Fibroblast of peridontal ligament (primary cell): Measurements from ENCODE around the gene PAM.

ENCODE experiments used
- DNase-seq: peaks from one replicate; pipeline ENCODE4 v3.0.0-alpha.2; 2010; ENCODE audit errors: extremely low read depth

PAM gene

DNA sequence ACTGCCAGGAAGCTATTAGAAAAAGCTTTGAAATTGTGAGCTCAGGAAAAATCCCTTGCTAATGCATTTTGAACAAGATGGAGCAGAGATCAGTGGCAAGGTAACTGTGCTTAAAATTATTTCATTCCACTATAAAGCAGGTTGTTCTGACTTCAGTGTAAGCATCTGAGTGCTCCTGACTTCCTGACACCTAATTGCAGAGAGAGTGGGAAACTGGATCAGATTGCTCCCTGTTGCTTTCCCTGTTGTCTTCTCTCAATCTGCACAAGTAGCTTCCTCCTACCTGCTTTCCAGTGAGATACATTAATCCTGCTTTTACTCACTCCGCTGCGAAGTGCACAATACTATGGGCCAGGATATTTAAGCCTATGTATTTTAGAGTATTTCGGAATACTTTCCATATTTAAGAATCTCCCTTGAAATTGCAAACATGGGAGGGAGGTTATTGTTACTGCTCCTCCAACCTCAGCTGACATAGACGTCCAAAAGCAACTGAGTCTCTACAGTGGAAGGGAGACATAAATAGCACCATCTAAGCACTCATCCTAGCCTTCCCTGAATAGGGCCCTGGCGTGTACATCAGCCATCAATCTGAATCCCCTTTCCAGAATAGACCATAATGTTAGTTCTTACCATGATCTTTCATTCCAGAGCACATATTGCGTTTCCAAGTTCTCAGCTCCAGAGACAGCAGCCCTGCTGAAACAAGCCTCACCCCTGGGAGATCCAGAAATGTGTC is 178.8 kb downstream of the PAM start:
- no peak for DNase-seq

GRCh38 chr5:102937894-102938293 is 182.8 kb downstream of the PAM start:
- DNase-seq: no peak

DNA sequence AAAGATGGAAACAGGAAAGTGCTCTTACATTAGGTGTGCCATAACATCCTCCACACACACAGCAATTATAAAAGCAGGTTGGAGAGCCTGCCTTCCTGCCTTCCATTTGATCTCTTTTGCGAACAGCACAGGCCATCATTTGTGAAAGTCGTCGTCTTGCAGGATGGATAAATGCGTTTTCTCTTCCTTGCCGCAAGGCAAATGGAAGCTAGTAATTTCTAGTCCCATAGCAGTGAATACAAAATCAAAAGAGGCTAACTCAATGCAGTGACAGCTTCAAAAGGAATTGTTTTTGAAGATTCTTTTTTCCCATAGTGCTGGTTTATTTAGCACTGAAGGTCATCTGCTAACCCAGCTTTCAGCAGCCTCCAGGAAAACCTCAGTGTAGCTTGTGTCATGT is 186.0 kb downstream of the PAM start:
- no peak for DNase-seq

DNA sequence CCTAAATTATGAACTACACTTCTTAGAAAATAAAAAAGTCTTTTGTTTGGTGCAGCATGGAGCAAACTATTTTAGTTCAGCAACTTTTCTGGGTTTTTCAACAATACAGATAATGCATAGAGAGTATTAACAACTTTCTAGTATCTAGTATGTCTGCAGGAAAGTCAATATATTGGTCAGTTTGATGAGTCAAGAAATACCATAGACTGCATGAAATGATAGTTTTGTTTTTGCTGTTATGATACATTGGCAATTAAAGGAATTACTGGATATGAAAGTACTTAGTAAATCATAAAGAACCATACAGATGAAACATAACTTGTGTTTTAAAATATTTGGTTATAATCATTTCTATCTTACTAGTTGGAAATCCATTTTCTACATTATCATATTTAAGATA is 191.3 kb downstream of the PAM start:
- DNase-seq: no peak

DNA sequence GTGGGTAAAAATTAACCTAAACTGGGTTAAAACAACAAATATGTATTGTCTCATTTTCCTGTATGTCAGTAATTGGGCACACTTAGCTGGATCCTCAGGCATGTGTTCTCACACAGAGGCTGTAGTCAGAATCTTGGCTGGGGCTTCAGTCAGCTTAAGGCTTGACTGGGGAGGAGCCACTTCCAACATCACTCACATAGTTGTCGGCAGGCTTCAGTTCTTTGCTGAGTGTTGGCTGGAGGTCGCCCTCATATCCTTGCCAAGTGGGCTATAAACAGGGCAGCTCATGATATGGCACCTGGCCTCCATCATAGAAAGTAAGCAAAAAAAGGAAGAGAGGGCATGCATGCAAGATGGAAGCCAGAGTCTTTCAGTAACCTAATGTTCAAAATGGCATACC is 191.9 kb downstream of the PAM start:
- DNase-seq: no peak

DNA sequence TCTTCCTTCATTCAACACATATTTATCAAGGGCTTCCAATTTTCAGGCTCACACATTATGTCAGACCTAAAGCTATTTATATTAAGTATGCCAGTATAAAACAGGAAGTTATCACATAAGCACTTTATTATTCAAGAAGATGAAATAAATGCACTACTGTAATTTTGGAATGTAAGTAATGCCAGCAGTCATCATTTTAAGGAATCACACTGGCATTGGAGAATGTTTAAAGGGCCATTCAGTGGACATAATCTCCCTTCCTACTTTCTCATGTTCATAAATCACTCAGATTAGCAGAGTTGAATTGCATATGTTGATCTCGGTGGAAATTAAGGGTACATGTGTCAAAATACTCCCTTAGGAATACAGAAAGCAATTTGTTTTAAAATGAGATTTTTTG is 200.4 kb downstream of the PAM start:
- DNase-seq: peak; percentile 2

- no peak for DNase-seq
Measured at GRCh38 chr5:102956599-102956998, 201.5 kb downstream of the PAM start.

- DNase-seq: no peak
Measured at GRCh38 chr5:102957141-102957540, 202.0 kb downstream of the PAM start.

DNA sequence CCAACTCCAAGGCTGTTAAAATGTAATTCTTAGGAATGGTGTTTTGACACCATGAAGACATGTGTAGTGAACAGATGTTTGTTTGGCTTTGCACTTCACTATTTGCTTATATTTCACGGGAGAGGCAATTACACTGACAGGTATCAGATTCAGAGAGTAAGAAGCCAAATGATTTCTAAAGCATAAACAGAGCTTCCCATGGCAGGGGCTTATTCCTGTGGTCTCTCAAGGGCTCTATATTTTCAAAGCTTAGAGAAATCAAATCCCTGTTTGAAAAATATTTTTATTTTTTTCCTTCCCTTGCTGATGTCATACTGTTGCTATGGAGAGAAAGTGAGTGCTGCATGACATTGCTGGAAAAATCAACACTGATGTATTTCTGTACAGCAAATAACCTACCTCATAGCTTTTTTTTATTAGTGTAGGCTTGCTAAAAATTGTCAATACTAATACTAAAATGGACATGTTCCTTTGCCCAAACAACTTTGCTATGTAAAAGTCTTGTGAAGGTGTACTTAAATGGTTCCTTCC is 203.4 kb downstream of the PAM start:
- DNase-seq: peak; percentile 70

- peak; percentile 96 for DNase-seq
Measured at GRCh38 chr5:102959055-102959454, 203.9 kb downstream of the PAM start.

DNA sequence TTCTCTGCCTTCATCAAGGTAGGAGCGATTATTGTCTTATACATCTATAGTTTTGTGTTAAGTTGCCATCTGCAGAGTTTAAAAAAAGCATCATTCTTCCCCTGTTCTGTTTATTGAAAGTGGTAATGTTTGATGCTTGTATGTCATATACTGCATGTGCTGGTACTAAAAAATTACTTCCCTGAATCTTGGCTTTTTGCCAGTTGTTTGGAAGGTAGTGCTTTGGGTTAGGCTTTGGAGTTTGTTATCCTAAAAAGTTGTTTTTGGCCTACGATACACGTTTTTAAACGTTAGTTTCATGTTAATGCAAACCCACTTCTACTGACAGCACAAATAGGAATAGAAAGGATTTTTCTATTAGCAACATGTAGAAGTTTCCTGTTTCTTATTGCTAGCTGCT is 206.6 kb downstream of the PAM start:
- DNase-seq: no peak

DNA sequence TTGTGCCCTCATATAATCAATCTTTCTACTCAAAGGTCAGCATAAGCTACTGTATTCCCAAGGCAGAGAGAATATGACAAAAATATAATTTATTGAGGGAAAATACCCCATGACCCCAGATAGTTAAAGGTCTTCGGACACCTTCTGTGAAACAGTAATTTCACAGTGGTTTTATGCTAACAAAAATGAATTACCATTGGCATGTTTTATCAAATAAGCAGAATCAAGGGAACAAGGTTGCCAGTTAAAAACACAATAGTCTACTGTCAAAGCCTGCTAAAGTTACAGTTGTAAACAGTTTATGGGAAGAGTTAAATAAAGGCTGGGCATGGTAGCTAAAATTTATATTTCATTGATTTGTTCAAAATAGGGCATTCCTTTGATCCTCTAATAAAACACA is 210.5 kb downstream of the PAM start:
- DNase-seq: no peak

GRCh38 chr5:102969641-102970040 is 214.5 kb downstream of the PAM start:
- no peak for DNase-seq

GRCh38 chr5:102971676-102972293 is 216.7 kb downstream of the PAM start:
- peak; percentile 78 for DNase-seq

DNA sequence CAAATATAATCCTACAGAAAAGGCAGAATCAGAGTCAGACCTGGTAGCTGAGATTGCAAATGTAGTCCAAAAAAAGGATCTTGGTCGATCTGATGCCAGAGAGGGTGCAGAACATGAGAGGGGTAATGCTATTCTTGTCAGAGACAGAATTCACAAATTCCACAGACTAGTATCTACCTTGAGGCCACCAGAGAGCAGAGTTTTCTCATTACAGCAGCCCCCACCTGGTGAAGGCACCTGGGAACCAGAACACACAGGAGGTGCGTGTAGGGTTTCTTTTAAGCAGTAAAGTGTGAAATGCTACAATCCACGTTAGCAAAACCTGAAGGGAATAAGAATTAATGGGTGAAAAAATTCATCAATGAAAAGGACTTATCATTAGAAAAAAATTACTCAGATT is 219.1 kb downstream of the PAM start:
- no peak for DNase-seq

- no peak for DNase-seq
Measured at GRCh38 chr5:102975045-102975444, 219.9 kb downstream of the PAM start.

DNA sequence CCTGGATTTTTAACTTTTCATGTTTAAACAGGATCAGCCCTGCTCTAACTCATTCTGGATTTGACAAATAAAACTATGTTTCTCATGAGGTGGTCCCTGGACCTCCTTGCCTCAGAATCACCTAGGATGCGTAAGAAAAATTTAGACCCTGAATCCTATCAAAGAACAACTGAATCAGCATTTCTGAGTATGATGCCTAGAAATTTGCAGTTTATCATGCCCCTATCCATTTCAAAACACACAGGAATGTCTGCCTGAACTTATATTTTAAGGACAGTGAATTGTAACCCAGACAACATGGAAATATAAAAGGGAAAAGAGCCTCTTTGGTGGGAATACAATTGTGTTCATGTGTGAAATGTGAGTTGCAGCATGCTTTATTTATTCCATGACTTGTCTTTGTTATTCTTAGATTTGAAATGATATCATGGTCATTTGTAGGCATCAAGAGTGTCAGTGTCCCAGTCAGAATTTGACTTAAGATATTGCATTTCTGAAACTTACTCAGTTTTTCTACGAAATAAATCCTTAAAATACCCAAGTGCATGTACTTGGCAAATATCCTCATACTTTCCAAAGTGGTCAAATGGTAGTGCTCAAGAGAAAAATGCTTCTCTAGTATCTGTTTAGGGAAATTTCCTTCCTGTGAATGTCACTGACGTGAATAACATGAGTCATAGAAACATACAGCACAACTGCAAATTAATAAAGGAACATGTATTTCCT is 220.5 kb downstream of the PAM start:
- peak; percentile 56 for DNase-seq

DNA sequence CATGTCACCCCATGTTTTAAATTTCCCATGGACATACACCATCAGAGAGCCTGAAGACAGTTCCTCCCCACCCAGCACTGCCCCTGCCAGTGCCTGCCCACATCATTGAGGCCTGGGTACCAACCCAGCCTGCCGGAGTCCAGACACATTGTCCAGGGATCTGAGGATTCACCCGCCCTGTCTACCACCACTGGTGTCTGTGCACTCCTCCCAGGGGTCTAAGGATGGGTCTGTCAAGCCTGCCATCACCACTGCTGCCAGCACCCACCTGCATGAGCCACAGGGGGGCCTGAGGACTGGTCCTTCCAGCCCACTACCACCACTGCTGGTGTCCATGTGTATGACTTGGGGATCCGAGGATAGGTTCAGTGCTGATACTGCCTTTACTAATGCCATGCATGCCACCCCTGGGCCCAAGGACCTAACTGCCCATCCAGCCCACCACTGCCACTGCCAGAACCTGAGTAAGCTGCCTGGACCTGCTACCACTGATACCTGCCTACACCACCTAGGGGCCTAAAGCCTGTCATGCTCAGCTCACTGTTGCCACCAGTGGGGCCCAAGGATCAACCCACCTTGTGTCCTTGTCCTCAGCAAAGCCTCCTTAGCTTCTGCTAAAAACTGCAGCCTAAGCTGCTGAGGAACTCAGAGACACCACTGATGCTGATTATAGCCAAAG is 227.0 kb downstream of the PAM start:
- DNase-seq: no peak

- DNase-seq: no peak
Measured at GRCh38 chr5:102986074-102986473, 231.0 kb downstream of the PAM start.

DNA sequence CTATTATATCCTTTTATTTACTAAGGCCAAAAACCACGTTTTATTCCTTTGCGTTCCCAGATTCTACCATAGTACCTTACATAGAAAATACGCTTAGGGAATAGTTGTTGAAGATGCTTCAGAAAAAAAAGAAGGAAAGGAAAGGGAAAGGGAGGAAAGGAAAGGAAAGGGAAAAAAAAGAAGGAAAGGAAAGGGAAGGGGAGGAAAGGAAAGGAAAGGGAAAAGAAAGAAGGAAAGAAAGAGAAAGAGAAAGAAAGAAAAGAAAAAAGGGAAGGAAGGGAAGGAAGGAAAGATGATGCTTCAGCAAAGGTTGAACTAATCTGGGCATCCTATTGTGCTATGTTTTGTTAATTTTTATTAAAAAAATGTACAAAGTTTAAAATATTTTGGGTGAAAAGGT is 233.4 kb downstream of the PAM start:
- no peak for DNase-seq

DNA sequence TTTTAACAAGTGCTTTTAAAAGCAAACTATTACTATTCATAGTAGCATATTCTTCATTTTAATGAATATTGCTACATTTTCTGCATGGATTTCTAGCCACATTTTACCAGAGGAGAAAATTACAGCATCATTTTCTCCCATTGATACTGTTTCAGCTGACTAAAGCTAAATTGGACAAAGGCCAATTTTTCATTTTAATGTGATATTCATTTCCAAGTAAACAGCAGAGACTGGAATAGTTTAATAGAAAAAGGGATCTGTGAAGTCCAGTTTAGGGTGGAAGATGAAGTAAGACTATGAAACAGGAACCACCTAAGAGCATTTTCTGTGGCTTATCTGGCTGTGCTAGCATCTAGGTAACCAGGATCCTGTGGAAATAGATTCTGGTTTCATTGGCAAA is 236.7 kb downstream of the PAM start:
- peak; percentile 25 for DNase-seq

DNA sequence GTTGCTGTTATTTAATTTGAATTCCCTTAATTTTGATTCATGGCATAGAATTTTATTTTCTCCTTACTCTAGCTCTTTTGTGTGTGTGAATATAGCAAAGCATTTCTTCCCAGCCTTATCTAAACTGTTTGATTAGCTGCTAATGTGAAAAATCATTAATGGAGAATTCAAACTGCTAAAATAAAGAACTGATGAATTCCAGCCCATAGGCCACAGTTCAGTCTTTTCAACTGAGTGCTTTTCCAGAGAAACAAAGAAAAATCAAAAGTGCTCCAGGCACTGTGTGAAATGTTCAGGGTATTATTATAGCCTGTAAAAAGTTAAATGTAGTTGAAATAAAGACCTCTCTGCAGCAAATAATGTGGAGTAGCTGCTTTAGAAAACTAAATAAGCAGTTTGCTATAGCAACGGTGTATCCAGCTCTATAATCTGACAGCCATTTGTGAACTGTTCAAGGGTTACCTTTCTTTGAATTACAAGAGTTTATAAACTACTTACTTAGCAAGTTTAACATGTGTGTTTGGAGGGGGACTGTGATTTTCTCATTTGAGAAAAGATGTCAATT is 241.0 kb downstream of the PAM start:
- no peak for DNase-seq
